Measurements from ENCODE around the gene KIZ. TPM values are rescaled to one million over a fixed set of nuclear protein-coding genes. Genes with fewer than 3 reads are reported as not detected.
A peak's percentile ranks its signal among the peaks of the same experiment; 100 is the strongest.
"Not testable (repeated sequence)": the region's sequence is repeated elsewhere in the genome, so short reads cannot be mapped to it uniquely, and the experiment has no call there.

Gene KIZ
- polyA plus RNA-seq, 3 donors from 2014 or later = 14.2 to 20.7 (median 15.4) TPM

DNA sequence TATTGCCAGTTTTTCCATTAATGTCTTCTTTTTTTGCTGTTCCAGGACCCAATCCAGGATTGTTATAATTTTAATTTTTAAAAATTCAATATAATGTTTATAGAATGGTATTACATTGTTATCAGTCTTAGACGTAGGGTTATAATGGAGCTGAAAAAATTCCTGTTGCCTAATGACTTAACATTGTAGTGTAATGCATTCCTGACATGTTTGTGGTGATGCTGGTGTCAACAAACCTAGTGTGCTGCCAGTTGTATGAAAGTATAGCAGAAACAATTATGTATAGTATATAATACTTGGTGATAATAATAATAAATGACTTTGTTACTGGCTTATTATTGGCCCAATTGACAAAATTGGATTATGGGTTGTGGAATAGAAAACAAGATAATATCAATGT is 30.4 kb downstream of the KIZ start:
- H3K27ac Mint-ChIP-seq = no peak overlapping the region
- H3K27me3 Mint-ChIP-seq (ENCODE audit: low read depth in 3 of 3) = peaks cover 0 to 2% (median 0%) of the 10 kb centered on the region in 3 donors
- DNase-seq = no peak
- peaks cover 10 to 30% (median 25%) of the 10 kb centered on the region in 3 donors for H3K36me3 Mint-ChIP-seq
- no peaks in the 10 kb centered on the region for H3K9me3 Mint-ChIP-seq
- no peak overlapping the region for H3K4me3 Mint-ChIP-seq
- H3K4me1 Mint-ChIP-seq = no peaks in the 10 kb centered on the region

DNA sequence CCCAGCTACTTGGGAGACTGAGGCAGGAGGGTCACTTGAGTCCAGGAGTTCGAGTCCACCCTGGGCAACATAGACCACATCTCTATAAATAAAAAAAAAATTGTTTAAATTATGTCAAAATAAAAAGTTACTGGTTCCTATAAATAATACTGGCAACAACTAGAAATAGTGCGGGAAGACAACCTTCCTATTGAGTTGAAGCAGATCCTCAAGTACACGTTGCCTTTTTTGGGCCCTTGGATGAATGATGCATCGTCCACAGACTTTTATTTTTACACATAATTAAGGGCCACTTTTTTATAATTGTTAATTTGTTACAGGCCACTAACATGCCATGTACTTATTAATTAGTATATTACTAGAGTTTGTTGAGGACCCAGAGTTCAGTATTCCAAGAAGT is 31.1 kb downstream of the KIZ start:
- DNase-seq = no peak
- Mint-ChIP-seq H3K4me1 (no peaks in the 10 kb centered on the region), H3K4me3 (no peak overlapping the region), H3K9me3 (no peaks in the 10 kb centered on the region), H3K36me3 (peaks cover 15 to 34% (median 29%) of the 10 kb centered on the region in 3 donors), H3K27me3 (ENCODE audit: low read depth in 3 of 3) (peaks cover 0 to 2% (median 0%) of the 10 kb centered on the region in 3 donors), H3K27ac (no peak overlapping the region)

DNA sequence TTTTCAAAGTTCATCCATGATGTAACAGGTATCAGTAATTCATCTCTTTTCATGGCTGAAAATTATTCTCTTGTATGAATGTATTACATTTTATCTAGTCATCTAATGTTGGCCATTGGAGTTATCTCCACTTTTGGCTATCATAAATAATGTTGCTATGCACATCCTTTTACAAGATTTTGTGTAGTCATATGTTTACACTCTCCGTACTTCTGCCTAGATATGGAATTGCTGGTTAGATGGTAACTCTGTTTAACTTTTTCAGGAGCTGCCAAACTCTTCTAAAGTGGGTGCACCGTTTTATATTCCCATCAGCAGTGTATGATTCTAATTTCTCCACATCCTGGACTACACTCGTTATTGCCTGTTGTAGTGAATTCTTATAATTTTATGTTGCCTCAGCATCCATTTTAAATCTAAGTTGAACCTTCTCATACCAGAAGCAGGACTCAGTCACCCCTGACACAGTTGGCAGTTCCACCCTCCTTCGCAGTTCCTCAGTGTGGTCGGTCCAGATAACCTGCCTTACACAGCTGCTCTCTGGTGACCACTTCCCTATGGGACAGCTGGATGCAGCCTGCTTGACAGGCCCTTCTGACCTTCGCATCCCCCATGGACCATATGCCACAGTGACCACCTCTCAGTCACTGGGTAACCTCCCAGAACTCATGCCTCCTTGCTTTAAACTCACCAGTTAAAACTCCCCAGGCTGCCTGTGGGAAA is 33.9 kb downstream of the KIZ start:
- H3K4me3 Mint-ChIP-seq = no peak overlapping the region
- no peak overlapping the region for H3K27ac Mint-ChIP-seq
- peaks cover 0 to under 1% of the 10 kb centered on the region in 2 donors for H3K4me1 Mint-ChIP-seq

DNA sequence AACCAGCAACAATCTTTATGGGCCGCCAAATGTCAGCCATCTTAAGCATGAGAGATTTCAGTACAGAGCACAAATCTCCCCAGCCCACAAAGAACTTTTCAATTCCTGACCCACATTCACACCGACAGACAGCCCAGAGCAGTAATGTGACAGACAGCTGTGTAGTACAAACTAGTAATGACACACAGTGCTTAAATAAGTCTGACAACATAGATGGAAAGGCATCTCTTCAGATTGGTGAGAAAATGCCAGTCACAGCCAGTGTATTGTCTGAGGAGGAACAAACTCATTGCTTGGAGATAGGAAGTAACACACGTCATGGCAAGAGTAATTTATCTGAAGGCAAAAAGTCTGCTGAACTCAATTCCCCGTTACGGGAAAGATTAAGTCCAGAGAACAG is 36.0 kb downstream of the KIZ start:
- Mint-ChIP-seq H3K4me3 (no peak overlapping the region), H3K4me1 (peaks cover 14 to 16% of the 10 kb centered on the region in 2 donors), H3K36me3 (peaks cover 40 to 51% (median 48%) of the 10 kb centered on the region in 3 donors), H3K9me3 (peaks cover 0 to 2% (median 0%) of the 10 kb centered on the region in 6 donors), H3K27ac (no peak overlapping the region), H3K27me3 (ENCODE audit: low read depth in 3 of 3) (peaks cover 0 to 3% (median 2%) of the 10 kb centered on the region in 3 donors)
- no peak for DNase-seq

More for the DNA sequence above, 33.9 kb downstream of the KIZ start:
- H3K27me3 Mint-ChIP-seq (ENCODE audit: low read depth in 3 of 3) = peaks cover 0 to 2% (median 0%) of the 10 kb centered on the region in 3 donors
- peaks cover 33 to 47% (median 45%) of the 10 kb centered on the region in 3 donors for H3K36me3 Mint-ChIP-seq
- H3K9me3 Mint-ChIP-seq = no peaks in the 10 kb centered on the region
- DNase-seq = no peak

DNA sequence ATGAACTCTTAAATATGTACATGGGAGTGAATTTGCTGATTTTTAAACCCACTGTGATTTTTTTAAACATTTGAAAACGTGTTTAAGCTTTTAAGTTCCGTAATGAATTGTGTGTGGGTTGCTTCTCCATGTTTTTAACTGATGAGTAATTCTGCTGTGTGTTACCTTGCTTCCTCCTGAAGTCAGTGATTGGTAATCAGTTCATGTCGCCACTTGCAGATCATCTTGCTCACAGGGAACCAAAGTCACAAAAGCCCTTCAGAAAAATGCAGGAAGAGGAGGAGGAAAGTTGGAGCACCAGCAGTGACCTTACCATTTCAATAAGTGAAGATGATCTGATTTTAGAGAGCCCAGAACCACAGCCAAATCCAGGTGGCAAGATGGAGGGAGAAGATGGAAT is 36.7 kb downstream of the KIZ start:
- H3K4me1 Mint-ChIP-seq = peaks cover 18 to 19% of the 10 kb centered on the region in 2 donors
- DNase-seq = no peak
- H3K27me3 Mint-ChIP-seq (ENCODE audit: low read depth in 3 of 3) = peaks cover 0 to 3% (median 2%) of the 10 kb centered on the region in 3 donors
- H3K27ac Mint-ChIP-seq = no peak overlapping the region
- H3K36me3 Mint-ChIP-seq = peaks cover 41 to 55% (median 51%) of the 10 kb centered on the region in 3 donors
- H3K9me3 Mint-ChIP-seq = peaks cover 0 to 2% (median 0%) of the 10 kb centered on the region in 6 donors
- no peak overlapping the region for H3K4me3 Mint-ChIP-seq

DNA sequence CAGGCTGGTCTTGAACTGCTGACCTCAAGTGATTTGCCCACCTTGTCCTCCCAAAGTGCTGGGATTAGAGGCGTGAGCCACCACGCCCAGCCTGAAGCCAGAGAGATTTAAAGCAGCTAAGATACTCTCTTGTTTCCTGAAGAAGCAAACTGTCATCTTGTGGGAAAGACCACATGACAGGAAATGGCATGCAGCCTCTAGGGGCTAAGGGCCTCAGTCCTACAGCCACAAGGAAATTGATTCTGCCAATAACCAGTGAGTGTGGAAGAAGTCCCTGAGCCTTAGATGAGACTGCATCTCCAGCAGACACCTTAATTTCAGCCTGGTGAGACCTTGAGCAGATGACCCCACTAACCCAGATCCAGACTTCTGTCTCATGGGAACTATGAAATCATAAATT is 40.9 kb downstream of the KIZ start:
- peaks cover 40 to 59% (median 52%) of the 10 kb centered on the region in 3 donors for H3K36me3 Mint-ChIP-seq
- peak overlapping the region in 4 of 5 donors; percentile 10 to 57 (median 50) for H3K4me3 Mint-ChIP-seq
- H3K9me3 Mint-ChIP-seq = peaks cover 0 to 2% (median 0%) of the 10 kb centered on the region in 6 donors
- peaks cover 0 to 3% (median 0%) of the 10 kb centered on the region in 3 donors for H3K27me3 Mint-ChIP-seq (ENCODE audit: low read depth in 3 of 3)
- peaks cover 18 to 19% of the 10 kb centered on the region in 2 donors for H3K4me1 Mint-ChIP-seq
- DNase-seq = peak in 1 of 3 donors; percentile 2
- peak overlapping the region; percentile 21 to 80 (median 63) for H3K27ac Mint-ChIP-seq

DNA sequence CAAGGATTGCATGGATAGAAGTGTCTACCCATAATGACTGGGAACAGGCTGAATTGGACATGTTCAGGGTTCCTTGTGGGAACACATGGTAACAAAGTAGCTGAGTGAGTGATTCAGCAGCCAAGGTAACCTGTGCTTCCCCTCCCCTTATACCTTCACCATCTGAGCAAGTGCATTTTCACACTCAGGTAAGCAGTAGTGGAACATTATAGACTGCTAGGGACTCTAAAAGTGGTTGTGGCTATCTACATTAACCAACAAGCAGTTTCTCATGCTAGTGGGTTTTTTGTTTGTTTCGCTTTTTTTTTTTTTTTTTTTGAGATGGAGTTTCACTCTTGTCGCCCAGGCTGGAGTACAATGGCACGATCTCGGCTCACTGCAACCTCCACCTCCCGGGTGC is 41.4 kb downstream of the KIZ start:
- peak in 1 of 3 donors; percentile 1 for DNase-seq
- H3K4me3 Mint-ChIP-seq = no peak overlapping the region
- peak overlapping the region in 4 of 6 donors; percentile 52 to 80 (median 63) for H3K27ac Mint-ChIP-seq
- peaks cover 18 to 19% of the 10 kb centered on the region in 2 donors for H3K4me1 Mint-ChIP-seq
- peaks cover 0 to 3% (median 0%) of the 10 kb centered on the region in 3 donors for H3K27me3 Mint-ChIP-seq (ENCODE audit: low read depth in 3 of 3)
- H3K36me3 Mint-ChIP-seq = peaks cover 39 to 54% (median 52%) of the 10 kb centered on the region in 3 donors
- H3K9me3 Mint-ChIP-seq = peaks cover 0 to 2% (median 0%) of the 10 kb centered on the region in 6 donors

DNA sequence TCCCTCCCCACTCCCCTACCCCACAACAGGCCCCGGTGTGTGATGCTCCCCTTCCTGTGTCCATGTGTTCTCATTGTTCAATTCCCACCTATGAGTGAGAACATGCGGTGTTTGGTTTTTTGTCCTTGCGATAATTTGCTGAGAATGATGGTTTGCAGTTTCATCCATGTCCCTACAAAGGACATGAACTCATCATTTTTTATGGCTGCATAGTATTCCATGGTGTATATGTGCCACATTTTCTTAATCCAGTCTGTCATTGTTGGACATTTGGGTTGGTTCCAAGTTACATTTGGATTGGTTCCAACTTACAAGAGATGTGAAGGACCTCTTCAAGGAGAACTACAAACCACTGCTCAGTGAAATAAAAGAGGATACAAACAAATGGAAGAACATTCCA is 42.2 kb downstream of the KIZ start:
- peaks cover 31 to 48% (median 46%) of the 10 kb centered on the region in 3 donors for H3K36me3 Mint-ChIP-seq
- not testable (repeated sequence) for H3K9me3 Mint-ChIP-seq; H3K4me3 Mint-ChIP-seq; DNase-seq; H3K27ac Mint-ChIP-seq; H3K27me3 Mint-ChIP-seq (ENCODE audit: low read depth in 3 of 3)
- H3K4me1 Mint-ChIP-seq = peaks cover 18 to 19% of the 10 kb centered on the region in 2 donors

DNA sequence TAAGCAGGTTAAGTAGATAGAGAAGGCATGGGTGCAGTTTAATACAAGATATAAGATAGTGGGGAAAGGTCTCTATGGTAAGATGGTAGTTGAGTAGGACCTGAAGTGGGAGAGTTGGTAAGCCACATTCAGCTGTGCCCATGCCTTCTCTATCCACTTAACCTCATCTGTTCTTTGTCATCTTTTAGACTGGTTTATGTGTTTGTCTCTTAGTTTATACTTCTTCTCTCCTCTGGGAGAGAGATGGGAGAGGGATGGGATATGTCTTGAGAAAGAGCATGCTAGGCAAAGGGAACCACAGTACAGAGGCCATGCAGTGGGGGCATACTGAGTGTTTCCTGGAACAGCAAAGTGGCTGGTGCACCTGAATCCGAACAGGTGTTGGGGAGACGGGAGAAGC is 46.7 kb downstream of the KIZ start:
- no peak overlapping the region for H3K27ac Mint-ChIP-seq
- peaks cover 0 to 3% (median 0%) of the 10 kb centered on the region in 6 donors for H3K9me3 Mint-ChIP-seq
- no peak for DNase-seq
- no peaks in the 10 kb centered on the region for H3K27me3 Mint-ChIP-seq (ENCODE audit: low read depth in 3 of 3)
- no peak overlapping the region for H3K4me3 Mint-ChIP-seq
- H3K36me3 Mint-ChIP-seq = peaks cover 14 to 34% (median 20%) of the 10 kb centered on the region in 3 donors
- H3K4me1 Mint-ChIP-seq = no peaks in the 10 kb centered on the region

DNA sequence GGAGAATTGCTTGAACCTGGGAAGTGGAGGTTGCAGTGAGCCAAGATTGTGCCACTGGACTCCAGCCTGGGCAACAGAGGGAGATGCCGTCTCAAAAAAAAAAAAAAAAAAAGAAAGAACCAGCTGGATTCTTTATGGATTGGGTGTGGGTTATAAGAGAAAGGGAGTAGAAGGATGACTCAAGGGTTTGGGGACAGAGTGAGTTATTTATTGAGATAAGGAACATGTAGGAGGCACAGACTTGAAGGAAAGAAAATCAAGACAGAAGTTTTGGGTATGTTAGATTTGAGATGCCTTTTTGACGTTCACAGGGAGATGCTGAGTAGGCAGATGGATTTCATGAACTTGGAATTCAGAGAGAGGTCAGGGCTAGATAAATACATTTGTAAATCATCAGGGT is 47.6 kb downstream of the KIZ start:
- no peaks in the 10 kb centered on the region for H3K4me1 Mint-ChIP-seq
- peaks cover 18 to 38% (median 19%) of the 10 kb centered on the region in 3 donors for H3K36me3 Mint-ChIP-seq
- H3K9me3 Mint-ChIP-seq = peaks cover 0 to 6% (median 0%) of the 10 kb centered on the region in 6 donors
- no peaks in the 10 kb centered on the region for H3K27me3 Mint-ChIP-seq (ENCODE audit: low read depth in 3 of 3)
- no peak overlapping the region for H3K27ac Mint-ChIP-seq
- DNase-seq = no peak
- H3K4me3 Mint-ChIP-seq = no peak overlapping the region

DNA sequence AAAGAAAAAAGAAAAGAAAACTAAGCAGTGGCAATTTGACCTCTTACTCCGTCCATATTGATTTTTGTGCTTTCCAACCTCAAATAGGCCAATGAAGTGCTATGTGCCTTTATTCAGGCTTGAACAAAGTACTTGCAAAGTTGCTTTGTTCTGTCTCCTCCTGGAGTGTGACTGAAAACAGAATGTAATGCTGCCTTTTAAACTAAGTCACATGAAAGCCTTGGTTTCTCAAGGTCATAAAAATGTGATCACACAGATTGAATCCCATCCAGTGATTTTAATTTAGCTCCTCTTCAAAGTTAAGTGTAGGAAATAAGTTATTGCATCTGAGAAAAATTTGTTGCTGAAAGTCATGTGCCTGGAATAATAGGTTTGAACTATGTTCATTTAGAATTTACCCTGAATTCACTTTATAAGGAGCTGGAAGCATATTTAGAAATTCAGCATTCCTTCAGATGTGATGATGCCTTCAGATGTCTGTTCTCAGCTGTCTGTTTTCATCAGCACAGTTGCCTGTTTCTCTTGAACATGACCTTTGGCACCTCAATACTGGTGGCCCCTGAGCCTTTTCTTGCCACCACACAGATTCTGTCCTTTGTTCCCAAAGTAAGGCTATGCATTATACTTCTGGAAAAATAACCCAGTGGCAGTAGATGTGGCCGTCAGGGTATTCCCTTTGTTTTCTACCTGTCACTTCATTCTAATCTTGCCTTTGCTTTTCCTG is 48.8 kb downstream of the KIZ start:
- H3K36me3 Mint-ChIP-seq = peaks cover 18 to 36% (median 24%) of the 10 kb centered on the region in 3 donors
- no peaks in the 10 kb centered on the region for H3K4me1 Mint-ChIP-seq
- no peak for DNase-seq
- H3K9me3 Mint-ChIP-seq = peaks cover 0 to 6% (median 0%) of the 10 kb centered on the region in 6 donors
- no peak overlapping the region for H3K4me3 Mint-ChIP-seq
- no peaks in the 10 kb centered on the region for H3K27me3 Mint-ChIP-seq (ENCODE audit: low read depth in 3 of 3)
- H3K27ac Mint-ChIP-seq = no peak overlapping the region

DNA sequence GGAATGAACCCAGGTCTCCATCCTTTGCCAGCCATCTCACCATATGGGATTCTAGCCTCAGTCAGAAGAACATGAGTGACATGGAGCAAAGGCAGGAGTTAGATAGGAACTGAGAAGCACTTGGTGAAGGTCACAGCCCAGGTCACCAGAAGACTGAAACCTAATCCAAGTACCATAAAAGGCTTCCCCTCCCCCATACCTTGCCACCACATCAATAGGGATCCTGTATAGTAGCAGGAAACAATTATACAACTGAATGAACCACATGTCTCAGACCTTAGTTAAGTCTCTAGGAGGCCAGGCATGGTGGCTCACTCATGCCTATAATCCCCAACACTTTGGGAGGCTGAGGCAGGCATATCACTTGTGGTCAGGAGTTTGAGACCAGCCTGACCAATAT is 49.6 kb downstream of the KIZ start:
- Mint-ChIP-seq H3K27ac (no peak overlapping the region), H3K36me3 (peaks cover 18 to 32% (median 24%) of the 10 kb centered on the region in 3 donors), H3K4me1 (no peaks in the 10 kb centered on the region), H3K4me3 (no peak overlapping the region), H3K9me3 (peaks cover 0 to 6% (median 0%) of the 10 kb centered on the region in 6 donors), H3K27me3 (ENCODE audit: low read depth in 3 of 3) (no peaks in the 10 kb centered on the region)
- DNase-seq = no peak

DNA sequence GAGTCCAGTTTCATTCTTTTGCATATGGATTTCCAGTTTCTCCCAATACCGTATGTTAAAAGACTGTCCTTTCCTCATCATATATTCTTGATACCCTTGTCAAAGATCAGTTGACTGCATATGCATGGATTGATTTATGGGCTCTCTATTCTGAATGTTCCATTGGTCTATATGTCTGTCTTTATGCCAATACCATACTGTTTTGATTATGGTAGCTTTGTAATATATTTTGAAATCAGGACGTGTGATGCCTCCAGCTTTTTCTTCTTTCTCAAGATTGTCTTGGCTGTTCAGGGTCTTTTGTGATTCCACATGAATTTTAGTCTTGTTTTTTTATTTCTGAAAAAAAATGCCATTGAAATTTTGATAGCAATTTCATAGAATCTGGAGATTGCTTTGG is 51.9 kb downstream of the KIZ start:
- no peak overlapping the region for H3K4me3 Mint-ChIP-seq
- no peak overlapping the region for H3K27ac Mint-ChIP-seq
- H3K4me1 Mint-ChIP-seq = no peaks in the 10 kb centered on the region
- no peak for DNase-seq
- H3K9me3 Mint-ChIP-seq = peaks cover 0 to 6% (median 0%) of the 10 kb centered on the region in 6 donors
- H3K27me3 Mint-ChIP-seq (ENCODE audit: low read depth in 3 of 3) = no peaks in the 10 kb centered on the region
- peaks cover 6 to 19% (median 16%) of the 10 kb centered on the region in 3 donors for H3K36me3 Mint-ChIP-seq

DNA sequence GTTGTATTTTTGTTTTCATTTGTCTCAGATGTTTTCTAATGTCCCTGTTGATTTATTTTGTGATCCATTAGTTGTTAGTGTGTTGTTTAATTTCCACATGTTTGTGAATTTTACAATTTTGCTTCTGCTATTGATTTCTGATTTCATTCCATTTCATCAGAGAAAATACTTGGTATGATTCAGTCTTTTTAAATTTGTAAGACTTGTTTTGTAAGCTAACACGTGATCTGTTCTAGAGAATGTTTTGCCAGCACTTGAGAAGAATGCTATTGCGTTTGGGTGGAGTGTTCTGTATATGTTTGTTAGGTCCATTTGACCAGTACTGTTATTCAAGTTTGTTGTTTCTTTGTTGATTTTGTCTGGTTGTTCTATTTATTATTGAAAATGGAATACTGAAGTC is 53.9 kb downstream of the KIZ start:
- Mint-ChIP-seq H3K36me3 (peaks cover 6 to 20% (median 18%) of the 10 kb centered on the region in 3 donors), H3K27ac (no peak overlapping the region), H3K27me3 (ENCODE audit: low read depth in 3 of 3) (no peaks in the 10 kb centered on the region), H3K9me3 (peaks cover 0 to 6% (median 0%) of the 10 kb centered on the region in 6 donors), H3K4me3 (no peak overlapping the region), H3K4me1 (no peaks in the 10 kb centered on the region)
- no peak for DNase-seq
